Activated CD8-positive, alpha-beta T cell treated with anti-CD3 and anti-CD28 coated beads, Interleukin-2, amount 10 ng/mL, durations not matched to agents 7 days and 5 days (primary cell): ENCODE results near the gene CLEC10A. TPM values are rescaled to one million over a fixed set of nuclear protein-coding genes. Genes with fewer than 3 reads are reported as not detected.
A peak's percentile ranks its signal among the peaks of the same experiment; 100 is the strongest.

Experiments
- ATAC-seq: fragments of 150-1000 bp; cut with Tn5 transposase; one replicate; pipeline ENCODE4 v1.10.0; 2021; ENCODE audit warnings: moderate library complexity
- CTCF ChIA-PET: fragments of 350-600 bp; sonication (Branson Sonifier 250); formaldehyde crosslinking; loops from one replicate; lab custom pipeline; 2021; ENCODE audit warnings: antibody characterized with exemption; lab: Charles Lee
- POLR2A ChIA-PET: fragments of 350-600 bp; sonication (Branson Sonifier 250); formaldehyde crosslinking; loops from one replicate; lab custom pipeline; 2021; ENCODE audit warnings: antibody characterized with exemption; lab: Charles Lee
- DNase-seq: peaks from one replicate; pipeline ENCODE4 v3.0.0-alpha.2; 2020
- H3K27ac Mint-ChIP-seq: one replicate; pipeline ENCODE4 v1.8.0; 2021; ENCODE audit warnings: mild to moderate bottlenecking, mixed read lengths
- H3K27me3 Mint-ChIP-seq: one replicate; pipeline ENCODE4 v1.8.0; 2021; ENCODE audit warnings: low read depth, mixed read lengths
- H3K36me3 Mint-ChIP-seq: one replicate; pipeline ENCODE4 v1.8.0; 2021; ENCODE audit warnings: low read depth, mixed read lengths
- H3K4me1 Mint-ChIP-seq: one replicate; pipeline ENCODE4 v1.8.0; 2021; ENCODE audit warnings: low read depth, mixed read lengths
- H3K4me3 Mint-ChIP-seq: one replicate; pipeline ENCODE4 v1.8.0; 2021; ENCODE audit warnings: mild to moderate bottlenecking, mixed read lengths
- H3K9me3 Mint-ChIP-seq: one replicate; pipeline ENCODE4 v1.8.0; 2022; ENCODE audit warnings: mixed read lengths; ENCODE audit not compliant: insufficient read depth
- total RNA-seq, 2 experiments: library from RNA; stranded (reverse); gene quantifications; one replicate each; pipeline ENCODE4 v1.2.3, GENCODE V29; 2021

CLEC10A gene
- total RNA-seq, 2 experiments from 2014 or later = not detected

- CTCF ChIA-PET = interaction anchor here (2.8 to 13.6 kb wide), 3 partner anchors 23 to 134 kb away, joined by 12 to 395 read pairs (median 31); no protein-coding TSS in a partner anchor
- peak within 1 kb of the TSS; percentile 57 for H3K27ac Mint-ChIP-seq
- peak; percentile 6 for ATAC-seq
- peak within 1 kb of the TSS; percentile 58 for H3K4me3 Mint-ChIP-seq
- POLR2A ChIA-PET = interaction anchor here (1.5 kb wide), 1 partner anchor 8 kb away, joined by 5 read pairs; the partner anchor contains the start of gene SLC16A13
- peaks cover 48% of the 10 kb centered on the region for H3K4me1 Mint-ChIP-seq
- peaks cover 8% of the 10 kb centered on the region for H3K27me3 Mint-ChIP-seq
- DNase-seq = no peak
- no peaks in the 10 kb centered on the region for H3K9me3 Mint-ChIP-seq
- peaks cover 12% of the 10 kb centered on the region for H3K36me3 Mint-ChIP-seq
Observed at GRCh38 chr17:7043497-7044198, 36.4 kb downstream of the CLEC10A start, which contains the start of gene SLC16A11. Gene SLC16A11 (minus strand): TSS chr17:7044092. CDS start chr17:7043513, 579 bp downstream.

DNA sequence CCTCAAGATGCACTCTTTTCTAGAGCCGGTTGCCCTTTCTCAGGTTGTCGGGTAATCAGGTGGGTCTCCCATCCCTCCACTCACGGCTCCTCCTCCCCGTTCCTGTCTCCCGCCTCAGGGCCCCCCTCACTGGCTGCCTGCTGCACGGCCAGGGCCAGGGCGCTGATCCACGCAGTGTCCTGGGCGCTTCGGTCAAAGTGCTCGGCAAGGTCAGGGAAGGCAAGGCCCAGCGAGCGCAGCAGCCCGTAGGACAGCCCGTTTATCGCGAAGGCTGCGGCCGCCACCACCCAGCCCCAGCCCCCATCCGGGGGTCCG, 36.9 kb downstream of the CLEC10A start:
- H3K4me3 Mint-ChIP-seq = peak overlapping the region; percentile 58
- CTCF ChIA-PET = interaction anchor here (1.0 to 13.6 kb wide), 5 partner anchors 21 to 134 kb away, joined by 3 to 395 read pairs (median 9); no protein-coding TSS in a partner anchor
- H3K9me3 Mint-ChIP-seq = no peaks in the 10 kb centered on the region
- H3K36me3 Mint-ChIP-seq = peaks cover 17% of the 10 kb centered on the region
- peak overlapping the region; percentile 57 for H3K27ac Mint-ChIP-seq
- ATAC-seq (peak; percentile 1), DNase-seq (no peak)
- POLR2A ChIA-PET = interaction anchor here (1.5 kb wide), 1 partner anchor 7 kb away, joined by 5 read pairs; the partner anchor contains the start of gene SLC16A13
- H3K4me1 Mint-ChIP-seq = peaks cover 54% of the 10 kb centered on the region
- peaks cover 8% of the 10 kb centered on the region for H3K27me3 Mint-ChIP-seq

DNA sequence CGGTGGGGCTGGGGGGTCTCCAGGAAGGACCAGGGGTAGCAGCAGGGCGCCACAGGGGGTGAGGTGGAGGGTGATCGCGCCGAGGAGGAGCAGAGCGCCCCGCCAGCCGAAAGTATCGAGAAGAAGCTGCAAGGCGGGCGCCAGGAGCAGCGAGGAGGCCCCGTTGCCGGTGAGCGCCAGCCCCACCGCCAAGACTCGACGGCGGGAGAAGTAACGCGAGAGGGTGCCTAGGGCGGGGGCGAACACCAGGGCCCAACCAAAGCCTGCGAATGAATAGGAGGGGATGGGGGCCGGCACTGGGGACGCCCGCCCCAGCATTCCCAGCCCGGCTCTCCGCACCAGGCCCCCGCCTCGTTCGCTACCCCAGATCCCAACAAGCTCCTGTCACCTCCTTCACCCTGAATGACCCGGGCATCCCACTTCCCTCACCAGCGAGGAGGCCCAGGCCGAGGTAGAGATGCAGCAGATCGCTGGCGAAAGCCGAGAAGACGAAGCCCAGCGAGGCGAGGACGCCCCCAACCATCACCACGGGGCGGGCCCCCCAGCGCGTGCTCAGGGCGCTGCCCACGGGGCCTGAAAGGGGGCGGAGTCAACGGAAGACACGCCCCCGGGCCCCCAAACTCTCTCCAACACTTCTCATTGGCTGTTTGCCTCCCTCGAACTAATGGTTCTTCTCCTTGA, 37.4 kb downstream of the CLEC10A start:
- Mint-ChIP-seq H3K4me1 (peaks cover 57% of the 10 kb centered on the region), H3K27ac (peak overlapping the region; percentile 72), H3K4me3 (peak overlapping the region; percentile 58), H3K9me3 (no peaks in the 10 kb centered on the region), H3K27me3 (peaks cover 8% of the 10 kb centered on the region), H3K36me3 (peaks cover 18% of the 10 kb centered on the region)
- DNase-seq (peak; percentile 53), ATAC-seq (peak; percentile 38)
- ChIA-PET POLR2A (interaction anchor here (1.0 kb wide), 1 partner anchor 19 kb away, joined by 3 read pairs; no protein-coding TSS in a partner anchor), CTCF (interaction anchor here (1.0 to 2.8 kb wide), 5 partner anchors 21 to 135 kb away, joined by 3 to 12 read pairs (median 5); no protein-coding TSS in a partner anchor)

DNA sequence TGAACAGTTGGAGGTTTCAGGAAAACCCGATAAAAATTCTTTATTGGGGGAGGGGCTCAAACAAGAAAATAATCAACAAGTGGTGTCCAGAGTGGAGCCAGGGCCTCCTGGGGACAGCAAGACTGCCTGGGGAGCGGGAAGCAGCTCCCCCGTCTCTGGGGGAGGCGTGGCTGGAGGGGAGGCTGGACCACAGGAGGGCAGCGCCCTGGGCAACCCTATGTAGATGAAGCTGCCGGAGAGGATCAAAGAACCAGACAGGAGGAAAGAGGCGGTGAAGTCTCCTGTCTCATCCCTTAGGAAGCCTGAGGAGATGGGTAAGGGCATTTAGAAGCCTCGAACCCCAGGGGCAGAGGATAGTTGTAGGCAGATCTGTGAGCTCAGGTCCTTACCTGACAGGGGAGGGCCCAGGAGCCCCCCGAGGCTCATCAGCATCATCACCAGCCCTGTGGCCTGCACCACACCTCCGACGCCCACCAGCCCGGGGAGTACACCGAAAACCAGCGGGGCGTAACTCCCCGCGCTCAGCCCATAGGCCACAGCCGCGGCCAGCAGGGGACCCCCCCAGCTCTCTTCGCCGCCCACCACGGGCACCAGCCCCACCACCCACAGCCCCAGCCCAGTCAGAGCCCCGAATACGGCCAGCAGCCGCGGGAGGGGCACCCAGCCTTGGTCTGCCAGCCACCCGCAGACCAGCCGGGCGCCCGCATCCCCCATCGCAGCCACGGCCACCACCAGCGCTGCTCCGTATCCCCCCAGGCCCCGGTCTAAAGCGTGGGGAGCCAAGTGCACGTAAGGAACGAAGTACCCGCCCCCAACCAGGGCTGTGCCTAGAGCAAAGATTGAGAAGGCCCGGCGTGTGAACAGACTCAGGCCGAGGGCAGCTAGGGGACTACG, 38.2 kb downstream of the CLEC10A start:
- ChIA-PET POLR2A (interaction anchor here (1.0 to 1.7 kb wide), 3 partner anchors 18 to 35 kb away, joined by 3 to 4 read pairs (median 3); no protein-coding TSS in a partner anchor), CTCF (interaction anchor here (1.0 to 2.8 kb wide), 6 partner anchors 20 to 136 kb away, joined by 3 to 12 read pairs (median 4); no protein-coding TSS in a partner anchor)
- peaks cover 51% of the 10 kb centered on the region for H3K4me1 Mint-ChIP-seq
- H3K9me3 Mint-ChIP-seq = no peaks in the 10 kb centered on the region
- DNase-seq (no peak), ATAC-seq (peak; percentile 18)
- H3K36me3 Mint-ChIP-seq = peaks cover 18% of the 10 kb centered on the region
- peak overlapping the region; percentile 72 for H3K27ac Mint-ChIP-seq
- H3K27me3 Mint-ChIP-seq = peaks cover 8% of the 10 kb centered on the region
- peak overlapping the region; percentile 58 for H3K4me3 Mint-ChIP-seq

- H3K27ac Mint-ChIP-seq = peak overlapping the region; percentile 69
- CTCF ChIA-PET = interaction anchor here (0.8 to 2.5 kb wide), 5 partner anchors 12 to 125 kb away, joined by 3 to 7 read pairs (median 5); no protein-coding TSS in a partner anchor
- no peak overlapping the region for H3K4me3 Mint-ChIP-seq
- H3K4me1 Mint-ChIP-seq = peaks cover 44% of the 10 kb centered on the region
- POLR2A ChIA-PET = interaction anchor here (1.9 kb wide), 1 partner anchor 18 kb away, joined by 6 read pairs; no protein-coding TSS in a partner anchor
- H3K36me3 Mint-ChIP-seq = peaks cover 18% of the 10 kb centered on the region
- peaks cover 5% of the 10 kb centered on the region for H3K27me3 Mint-ChIP-seq
- H3K9me3 Mint-ChIP-seq = no peaks in the 10 kb centered on the region
- no peak for DNase-seq
- no peak for ATAC-seq
Observed at GRCh38 chr17:7039832-7040231, 40.2 kb downstream of the CLEC10A start.

DNA sequence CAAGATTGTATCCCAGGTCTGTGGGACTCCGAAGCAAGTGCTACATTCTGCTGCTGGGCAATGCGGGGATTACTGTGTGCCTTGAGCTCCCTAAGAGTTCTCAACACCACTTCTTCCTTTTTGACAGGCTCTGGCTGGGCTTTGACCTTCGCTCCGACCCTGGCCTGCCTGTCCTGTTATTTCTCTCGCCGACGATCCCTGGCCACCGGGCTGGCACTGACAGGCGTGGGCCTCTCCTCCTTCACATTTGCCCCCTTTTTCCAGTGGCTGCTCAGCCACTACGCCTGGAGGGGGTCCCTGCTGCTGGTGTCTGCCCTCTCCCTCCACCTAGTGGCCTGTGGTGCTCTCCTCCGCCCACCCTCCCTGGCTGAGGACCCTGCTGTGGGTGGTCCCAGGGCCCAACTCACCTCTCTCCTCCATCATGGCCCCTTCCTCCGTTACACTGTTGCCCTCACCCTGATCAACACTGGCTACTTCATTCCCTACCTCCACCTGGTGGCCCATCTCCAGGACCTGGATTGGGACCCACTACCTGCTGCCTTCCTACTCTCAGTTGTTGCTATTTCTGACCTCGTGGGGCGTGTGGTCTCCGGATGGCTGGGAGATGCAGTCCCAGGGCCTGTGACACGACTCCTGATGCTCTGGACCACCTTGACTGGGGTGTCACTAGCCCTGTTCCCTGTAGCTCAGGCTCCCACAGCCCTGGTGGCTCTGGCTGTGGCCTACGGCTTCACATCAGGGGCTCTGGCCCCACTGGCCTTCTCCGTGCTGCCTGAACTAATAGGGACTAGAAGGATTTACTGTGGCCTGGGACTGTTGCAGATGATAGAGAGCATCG, 41.8 kb downstream of the CLEC10A start:
- DNase-seq (no peak), ATAC-seq (no peak)
- peaks cover 20% of the 10 kb centered on the region for H3K36me3 Mint-ChIP-seq
- H3K4me1 Mint-ChIP-seq = peaks cover 57% of the 10 kb centered on the region
- H3K4me3 Mint-ChIP-seq = peak overlapping the region; percentile 26
- no peaks in the 10 kb centered on the region for H3K27me3 Mint-ChIP-seq
- CTCF ChIA-PET = interaction anchor here (0.9 to 4.3 kb wide), 6 partner anchors 8 to 95 kb away, joined by 3 to 59 read pairs (median 6); partner anchors contain the start of gene BCL6B
- POLR2A ChIA-PET = interaction anchor here (1.9 kb wide), 1 partner anchor 16 kb away, joined by 6 read pairs; no protein-coding TSS in a partner anchor
- no peaks in the 10 kb centered on the region for H3K9me3 Mint-ChIP-seq
- peak overlapping the region; percentile 24 for H3K27ac Mint-ChIP-seq

DNA sequence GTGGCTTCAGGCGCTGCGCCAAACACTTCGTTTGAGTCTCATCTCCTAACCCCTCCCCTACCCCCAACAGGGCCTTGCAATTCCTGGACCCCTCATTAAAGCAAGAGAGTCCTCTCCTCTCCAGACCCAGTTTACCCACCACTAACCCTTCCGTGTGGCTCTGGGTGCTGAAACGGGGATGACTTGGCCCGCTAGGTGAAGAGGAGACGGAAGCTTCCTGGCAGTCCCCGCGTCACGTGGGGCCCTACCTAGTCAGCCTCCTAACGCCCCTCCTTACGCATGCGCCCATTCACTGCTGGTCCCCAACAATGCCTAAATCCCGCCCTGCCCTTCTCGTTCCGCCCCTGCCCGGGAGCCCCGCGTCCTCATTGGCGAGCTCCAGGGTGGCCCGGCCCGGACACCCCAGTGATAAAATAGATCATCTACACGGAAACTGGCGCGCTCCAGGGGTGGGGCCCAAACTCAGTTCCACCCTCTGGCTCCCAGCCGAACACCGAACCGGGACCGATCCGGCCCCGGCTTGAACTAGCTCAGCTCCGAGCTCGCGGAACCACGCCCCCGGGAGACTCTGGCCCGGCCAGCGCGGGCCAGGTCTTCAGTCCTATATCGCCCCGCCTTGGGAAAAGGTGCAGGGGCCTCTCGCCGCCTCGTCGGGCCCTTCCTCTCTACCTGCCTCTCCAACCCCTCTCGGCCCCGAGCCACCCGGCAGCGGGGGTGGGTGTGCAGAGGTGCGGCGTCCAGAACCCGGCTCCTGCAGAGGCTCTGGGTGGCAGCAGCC, 44.3 kb downstream of the CLEC10A start, which contains the start of gene SLC16A13:
Gene SLC16A13 (plus strand): TSS at position 425 of the 778 bp plus-strand sequence. CDS start 368 bp downstream, outside the sequence.
- Mint-ChIP-seq H3K27me3 (no peaks in the 10 kb centered on the region), H3K27ac (peak within 1 kb of the TSS; percentile 98), H3K36me3 (peaks cover 24% of the 10 kb centered on the region), H3K9me3 (no peaks in the 10 kb centered on the region), H3K4me3 (peak within 1 kb of the TSS; percentile 95), H3K4me1 (peaks cover 62% of the 10 kb centered on the region)
- ChIA-PET CTCF (interaction anchor here (0.8 to 4.3 kb wide), 8 partner anchors 10 to 193 kb away, joined by 3 to 59 read pairs (median 7); partner anchors contain the start of gene BCL6B), POLR2A (interaction anchor here (0.7 to 1.7 kb wide), 15 partner anchors 8 to 284 kb away, joined by 3 to 61 read pairs (median 5); partner anchors contain the start of genes BCL6B, RNASEK and SLC16A11)
- peak; percentile 100 for DNase-seq
- ATAC-seq = peak; percentile 93

- peak overlapping the region; percentile 95 for H3K4me3 Mint-ChIP-seq
- H3K36me3 Mint-ChIP-seq = peaks cover 20% of the 10 kb centered on the region
- ChIA-PET POLR2A (interaction anchor here (0.6 to 1.7 kb wide), 14 partner anchors 12 to 283 kb away, joined by 3 to 61 read pairs (median 5); partner anchors contain the start of genes BCL6B and RNASEK), CTCF (interaction anchor here (0.8 to 4.3 kb wide), 8 partner anchors 11 to 192 kb away, joined by 3 to 59 read pairs (median 7); partner anchors contain the start of gene BCL6B)
- no peaks in the 10 kb centered on the region for H3K27me3 Mint-ChIP-seq
- ATAC-seq (peak; percentile 57), DNase-seq (peak; percentile 75)
- no peaks in the 10 kb centered on the region for H3K9me3 Mint-ChIP-seq
- peak overlapping the region; percentile 98 for H3K27ac Mint-ChIP-seq
- H3K4me1 Mint-ChIP-seq = peaks cover 70% of the 10 kb centered on the region
Observed at GRCh38 chr17:7034955-7035590, 45.0 kb downstream of the CLEC10A start.

- peak overlapping the region; percentile 89 for H3K27ac Mint-ChIP-seq
- DNase-seq (peak; percentile 70), ATAC-seq (peak; percentile 70)
- H3K9me3 Mint-ChIP-seq = no peaks in the 10 kb centered on the region
- CTCF ChIA-PET = interaction anchor here (0.9 to 2.4 kb wide), 2 partner anchors 8 kb away, joined by 3 to 14 read pairs; no protein-coding TSS in a partner anchor
- peaks cover 62% of the 10 kb centered on the region for H3K4me1 Mint-ChIP-seq
- peaks cover 9% of the 10 kb centered on the region for H3K36me3 Mint-ChIP-seq
- peak overlapping the region; percentile 50 for H3K4me3 Mint-ChIP-seq
- H3K27me3 Mint-ChIP-seq = no peaks in the 10 kb centered on the region
- POLR2A ChIA-PET = interaction anchor here (0.8 kb wide), 1 partner anchor 15 kb away, joined by 3 read pairs; a partner anchor contains a TSS
Observed at GRCh38 chr17:7029659-7030058, 50.4 kb downstream of the CLEC10A start.
